ENCODE results near the gene AP3M1.
A peak's percentile ranks its signal among the peaks of the same experiment; 100 is the strongest.
"Not testable (repeated sequence)": the region's sequence is repeated elsewhere in the genome, so short reads cannot be mapped to it uniquely, and the experiment has no call there.

The AP3M1 gene

GRCh38 chr10:74153676-74154075, 3.0 kb upstream of the AP3M1 start:
- peaks cover 4% of the 10 kb centered on the region for H3K4me1 ChIP-seq (ENCODE audit: control insufficient read depth, insufficient read depth, low read length)
- H3K9ac ChIP-seq (ENCODE audit: low read depth, low read length), result no peak overlapping the region
- H3K4me3 ChIP-seq (ENCODE audit: low read depth, low read length), result no peak overlapping the region
- no peaks in the 10 kb centered on the region for H3K9me3 ChIP-seq (ENCODE audit: control insufficient read depth, insufficient read depth, low read length)
- H3K36me3 ChIP-seq (ENCODE audit: control insufficient read depth, insufficient read depth, low read length), result no peaks in the 10 kb centered on the region
- H3K27me3 ChIP-seq (ENCODE audit: control insufficient read depth, insufficient read depth, low read length), result no peaks in the 10 kb centered on the region

- Histone ChIP-seq H3K9ac (ENCODE audit: low read depth, low read length) (no peak overlapping the region), H3K4me1 (ENCODE audit: control insufficient read depth, insufficient read depth, low read length) (peaks cover 4% of the 10 kb centered on the region), H3K9me3 (ENCODE audit: control insufficient read depth, insufficient read depth, low read length) (no peaks in the 10 kb centered on the region), H3K4me3 (ENCODE audit: low read depth, low read length) (no peak overlapping the region), H3K36me3 (ENCODE audit: control insufficient read depth, insufficient read depth, low read length) (no peaks in the 10 kb centered on the region), H3K27me3 (ENCODE audit: control insufficient read depth, insufficient read depth, low read length) (no peaks in the 10 kb centered on the region)
These were observed 2.5 kb upstream of the AP3M1 start for GRCh38 chr10:74153123-74153522.

GRCh38 chr10:74151879-74152722, 1.5 kb upstream of the AP3M1 start:
- Histone ChIP-seq H3K36me3 (ENCODE audit: control insufficient read depth, insufficient read depth, low read length) (no peaks in the 10 kb centered on the region), H3K9me3 (ENCODE audit: control insufficient read depth, insufficient read depth, low read length) (no peaks in the 10 kb centered on the region), H3K9ac (ENCODE audit: low read depth, low read length) (peak overlapping the region; percentile 68), H3K4me3 (ENCODE audit: low read depth, low read length) (peak overlapping the region; percentile 58), H3K27me3 (ENCODE audit: control insufficient read depth, insufficient read depth, low read length) (no peaks in the 10 kb centered on the region), H3K4me1 (ENCODE audit: control insufficient read depth, insufficient read depth, low read length) (peaks cover 4% of the 10 kb centered on the region)

GRCh38 chr10:74150990-74151878, 606 bp upstream of the AP3M1 start, which contains the start of gene ADK:
ADK (plus strand) TSS chr10:74151221; CDS start chr10:74151279, 58 bp downstream.
- H3K27me3 ChIP-seq (ENCODE audit: control insufficient read depth, insufficient read depth, low read length), result no peaks in the 10 kb centered on the region
- H3K4me1 ChIP-seq (ENCODE audit: control insufficient read depth, insufficient read depth, low read length), result peaks cover 4% of the 10 kb centered on the region
- no peaks in the 10 kb centered on the region for H3K9me3 ChIP-seq (ENCODE audit: control insufficient read depth, insufficient read depth, low read length)
- peak within 1 kb of the TSS; percentile 58 for H3K4me3 ChIP-seq (ENCODE audit: low read depth, low read length)
- H3K36me3 ChIP-seq (ENCODE audit: control insufficient read depth, insufficient read depth, low read length), result no peaks in the 10 kb centered on the region
- H3K9ac ChIP-seq (ENCODE audit: low read depth, low read length), result peak within 1 kb of the TSS; percentile 76

- H3K9ac ChIP-seq (ENCODE audit: low read depth, low read length); H3K27me3 ChIP-seq (ENCODE audit: control insufficient read depth, insufficient read depth, low read length); H3K4me1 ChIP-seq (ENCODE audit: control insufficient read depth, insufficient read depth, low read length); H3K36me3 ChIP-seq (ENCODE audit: control insufficient read depth, insufficient read depth, low read length); H3K4me3 ChIP-seq (ENCODE audit: low read depth, low read length); H3K9me3 ChIP-seq (ENCODE audit: control insufficient read depth, insufficient read depth, low read length): not testable (repeated sequence)
These were observed 3.6 kb downstream of the AP3M1 start for GRCh38 chr10:74146980-74147379.

GRCh38 chr10:74145133-74145532, 5.5 kb downstream of the AP3M1 start:
- Histone ChIP-seq H3K27me3 (ENCODE audit: control insufficient read depth, insufficient read depth, low read length) (no peaks in the 10 kb centered on the region), H3K9me3 (ENCODE audit: control insufficient read depth, insufficient read depth, low read length) (no peaks in the 10 kb centered on the region), H3K36me3 (ENCODE audit: control insufficient read depth, insufficient read depth, low read length) (no peaks in the 10 kb centered on the region), H3K4me3 (ENCODE audit: low read depth, low read length) (no peak overlapping the region), H3K9ac (ENCODE audit: low read depth, low read length) (no peak overlapping the region), H3K4me1 (ENCODE audit: control insufficient read depth, insufficient read depth, low read length) (no peaks in the 10 kb centered on the region)

- no peaks in the 10 kb centered on the region for H3K9me3 ChIP-seq (ENCODE audit: control insufficient read depth, insufficient read depth, low read length)
- H3K4me1 ChIP-seq (ENCODE audit: control insufficient read depth, insufficient read depth, low read length), result no peaks in the 10 kb centered on the region
- no peak overlapping the region for H3K4me3 ChIP-seq (ENCODE audit: low read depth, low read length)
- peaks cover 3% of the 10 kb centered on the region for H3K36me3 ChIP-seq (ENCODE audit: control insufficient read depth, insufficient read depth, low read length)
- no peak overlapping the region for H3K9ac ChIP-seq (ENCODE audit: low read depth, low read length)
- H3K27me3 ChIP-seq (ENCODE audit: control insufficient read depth, insufficient read depth, low read length), result no peaks in the 10 kb centered on the region
These were observed 10.1 kb downstream of the AP3M1 start for GRCh38 chr10:74140553-74140952.

GRCh38 chr10:74139981-74140380, 10.6 kb downstream of the AP3M1 start:
- Histone ChIP-seq H3K9ac (ENCODE audit: low read depth, low read length) (no peak overlapping the region), H3K27me3 (ENCODE audit: control insufficient read depth, insufficient read depth, low read length) (no peaks in the 10 kb centered on the region), H3K9me3 (ENCODE audit: control insufficient read depth, insufficient read depth, low read length) (no peaks in the 10 kb centered on the region), H3K4me1 (ENCODE audit: control insufficient read depth, insufficient read depth, low read length) (no peaks in the 10 kb centered on the region), H3K4me3 (ENCODE audit: low read depth, low read length) (no peak overlapping the region), H3K36me3 (ENCODE audit: control insufficient read depth, insufficient read depth, low read length) (peaks cover 3% of the 10 kb centered on the region)

- H3K9me3 ChIP-seq (ENCODE audit: control insufficient read depth, insufficient read depth, low read length); H3K4me3 ChIP-seq (ENCODE audit: low read depth, low read length); H3K9ac ChIP-seq (ENCODE audit: low read depth, low read length); H3K27me3 ChIP-seq (ENCODE audit: control insufficient read depth, insufficient read depth, low read length); H3K36me3 ChIP-seq (ENCODE audit: control insufficient read depth, insufficient read depth, low read length); H3K4me1 ChIP-seq (ENCODE audit: control insufficient read depth, insufficient read depth, low read length): not testable (repeated sequence)
These were observed 12.0 kb downstream of the AP3M1 start for GRCh38 chr10:74138596-74138995.

- Histone ChIP-seq H3K4me3 (ENCODE audit: low read depth, low read length) (no peak overlapping the region), H3K9me3 (ENCODE audit: control insufficient read depth, insufficient read depth, low read length) (no peaks in the 10 kb centered on the region), H3K27me3 (ENCODE audit: control insufficient read depth, insufficient read depth, low read length) (no peaks in the 10 kb centered on the region), H3K4me1 (ENCODE audit: control insufficient read depth, insufficient read depth, low read length) (no peaks in the 10 kb centered on the region), H3K9ac (ENCODE audit: low read depth, low read length) (no peak overlapping the region), H3K36me3 (ENCODE audit: control insufficient read depth, insufficient read depth, low read length) (peaks cover 3% of the 10 kb centered on the region)
These were observed 12.6 kb downstream of the AP3M1 start for GRCh38 chr10:74137992-74138391.

- Histone ChIP-seq H3K4me3 (ENCODE audit: low read depth, low read length) (no peak overlapping the region), H3K4me1 (ENCODE audit: control insufficient read depth, insufficient read depth, low read length) (no peaks in the 10 kb centered on the region), H3K9ac (ENCODE audit: low read depth, low read length) (no peak overlapping the region), H3K9me3 (ENCODE audit: control insufficient read depth, insufficient read depth, low read length) (no peaks in the 10 kb centered on the region), H3K27me3 (ENCODE audit: control insufficient read depth, insufficient read depth, low read length) (no peaks in the 10 kb centered on the region), H3K36me3 (ENCODE audit: control insufficient read depth, insufficient read depth, low read length) (peaks cover 10% of the 10 kb centered on the region)
These were observed 15.2 kb downstream of the AP3M1 start for GRCh38 chr10:74135452-74135851.

Data from iPS-15b (cell line).